Transverse colon (tissue), 4 donors: ENCODE data around the gene FAT4. TPM values are rescaled to one million over a fixed set of nuclear protein-coding genes. Genes with fewer than 3 reads are reported as not detected.

Experiments
- DNase-seq: peaks from one replicate; pipeline ENCODE4 v3.0.0-alpha.2; 2019
- H3K27ac ChIP-seq, 4 donors: fragments of 200-600 bp; sonication (generic); 2 replicates each; pipeline ENCODE4 v1.5.1; 2016 to 2018; ENCODE audit warnings: inconsistent platforms in 4 of 4
- H3K27me3 ChIP-seq: fragments of 200-600 bp; sonication (generic); 2 replicates; pipeline ENCODE4 v1.5.1; 2017; ENCODE audit warnings: inconsistent platforms
- H3K36me3 ChIP-seq, 4 donors: fragments of 200-600 bp; sonication (generic); 2 replicates each; pipeline ENCODE4 v1.5.1; 2017 to 2019; ENCODE audit warnings: inconsistent platforms in 4 of 4
- H3K4me1 ChIP-seq, 4 donors: fragments of 200-600 bp; sonication (generic); 2 replicates each; pipeline ENCODE4 v1.5.1; 2017 to 2020; ENCODE audit warnings: inconsistent platforms in 4 of 4
- H3K4me3 ChIP-seq, 4 donors: fragments of 200-600 bp; sonication (generic); 1 replicate in 1 of 4; 2 replicates in 3 of 4; pipeline versions ENCODE4 v1.5.1 to v1.6.1; 2017 to 2019; ENCODE audit warnings: inconsistent platforms in 4 of 4
- H3K9me3 ChIP-seq, 2 donors: fragments of 200-600 bp; sonication (generic); 2 replicates each; pipeline ENCODE4 v1.5.1; 2017 to 2019; ENCODE audit warnings: inconsistent platforms in 2 of 2
- CTCF ChIP-seq, 5 experiments: fragments of 200-600 bp in 3 of 5; fragments of 450-650 bp in 2 of 5; sonication (generic) in 3 of 5; IDR thresholded peaks; 1 replicate in 2 of 5; 2 replicates in 3 of 5; pipeline ENCODE4 v1.5.1; 2016 to 2017; ENCODE audit warnings: antibody characterized with exemption in 5 of 5, inconsistent platforms in 3 of 5, mild to moderate bottlenecking in 2 of 5, moderate library complexity in 1 of 5
- EP300 ChIP-seq: sonication (generic); formaldehyde crosslinking; IDR thresholded peaks from one replicate; pipeline ENCODE4 v1.6.1; 2017; ENCODE audit warnings: antibody characterized with exemption, low read depth
- POLR2A ChIP-seq: fragments of 450-650 bp; IDR thresholded peaks from one replicate; pipeline ENCODE4 v1.6.1; 2016; ENCODE audit warnings: antibody characterized with exemption, mild to moderate bottlenecking, moderate library complexity
- POLR2AphosphoS5 ChIP-seq, 3 donors: sonication (generic); formaldehyde crosslinking; IDR thresholded peaks; one replicate each; pipeline ENCODE4 v1.6.1; 2016; ENCODE audit warnings: antibody characterized with exemption in 3 of 3
- WGBS, 2 donors: methylation state at CpG; one replicate each; pipeline ENCODE4 v1.1.5; 2018; ENCODE audit warnings: low coverage in 1 of 2; 5-methylcytosine and 5-hydroxymethylcytosine counted together
- in situ Hi-C, 4 donors: fragments of 200-750 bp; cut with MboI; loops; one replicate each; pipeline versions ENCODE4 v1.15.0 to v1.15.1; 2017; ENCODE audit warnings: low sequenced_read_pairs in 3 of 4, low pct_ligation_motif_present in 1 of 4, low pct_unique_long_range_greater_than_20kb in 1 of 4
- intact Hi-C: fragments of 100-400 bp; cut with DNase I; formaldehyde crosslinking; loops from one replicate; pipeline ENCODE4 v1.15.1; 2023; ENCODE audit warnings: low total_unique reads
- total RNA-seq, 4 donors: library from RNA; depleted of rRNA; stranded (reverse); fragments of >200 nt; gene quantifications; one replicate each; pipeline ENCODE4 v1.1.0, GENCODE V29; 2016

FAT4 gene
- total RNA-seq, 4 donors from 2014 or later: 4.1 to 15.9 (median 9.3) TPM

GRCh38 chr4:125267630-125268029, 47.1 kb upstream of the FAT4 start:
- Histone ChIP-seq H3K27ac (no peak overlapping the region), H3K9me3 (no peaks in the 10 kb centered on the region), H3K27me3 (no peaks in the 10 kb centered on the region), H3K4me1 (no peaks in the 10 kb centered on the region), H3K4me3 (no peak overlapping the region), H3K36me3 (no peaks in the 10 kb centered on the region)
- WGBS, 2 donors: 39 to 46% methylated on average over 3 of the region's 3 CpGs
- in situ Hi-C loops (no loop called here), intact Hi-C loops (no loop called here)
- TF ChIP-seq EP300: no peak
- no peak for TF ChIP-seq POLR2AphosphoS5 (IDR thresholded peaks at IDR 0.05)
- TF ChIP-seq POLR2A: no peak
- no peak for TF ChIP-seq CTCF (IDR thresholded peaks at IDR 0.05)
- DNase-seq: no peak

GRCh38 chr4:125268068-125268755, 46.5 kb upstream of the FAT4 start:
- WGBS, 2 donors: 78 to 80% methylated on average over 5 of the region's 5 CpGs
- intact Hi-C loops (no loop called here), in situ Hi-C loops (no loop called here)
- Histone ChIP-seq H3K27me3 (no peaks in the 10 kb centered on the region), H3K9me3 (no peaks in the 10 kb centered on the region), H3K27ac (no peak overlapping the region), H3K36me3 (no peaks in the 10 kb centered on the region), H3K4me1 (no peaks in the 10 kb centered on the region), H3K4me3 (no peak overlapping the region)
- no peak for DNase-seq
- TF ChIP-seq EP300: no peak
- no peak for TF ChIP-seq POLR2AphosphoS5 (IDR thresholded peaks at IDR 0.05)

- TF ChIP-seq EP300: no peak
- no peak for TF ChIP-seq POLR2AphosphoS5 (IDR thresholded peaks at IDR 0.05)
- TF ChIP-seq POLR2A: no peak
- TF ChIP-seq CTCF (IDR thresholded peaks at IDR 0.05): no peak
- no peak overlapping the region for H3K4me3 ChIP-seq
- H3K36me3 ChIP-seq: no peaks in the 10 kb centered on the region
- in situ Hi-C loops (loop anchor here in 1 of 4 donors (25.0 kb wide), 1 partner anchor 940 kb away; no protein-coding TSS in a partner anchor), intact Hi-C loops (no loop called here)
- H3K27ac ChIP-seq: no peak overlapping the region
- no peaks in the 10 kb centered on the region for H3K4me1 ChIP-seq
- 63 to 73% methylated on average over 1 of the region's 1 CpG for WGBS, 2 donors
- DNase-seq: no peak
- no peaks in the 10 kb centered on the region for H3K27me3 ChIP-seq
- no peaks in the 10 kb centered on the region for H3K9me3 ChIP-seq
Measured at GRCh38 chr4:125276811-125277210, 37.9 kb upstream of the FAT4 start.

GRCh38 chr4:125277790-125278189, 37.0 kb upstream of the FAT4 start:
- H3K27me3 ChIP-seq: no peaks in the 10 kb centered on the region

More at GRCh38 chr4:125277790-125278189, 37.0 kb upstream of the FAT4 start:
- intact Hi-C loops: no loop called here
- no peaks in the 10 kb centered on the region for H3K4me1 ChIP-seq
- no peak overlapping the region for H3K4me3 ChIP-seq
- H3K9me3 ChIP-seq: no peaks in the 10 kb centered on the region
- no peaks in the 10 kb centered on the region for H3K36me3 ChIP-seq
- TF ChIP-seq CTCF (IDR thresholded peaks at IDR 0.05) (no peak), EP300 (no peak), POLR2A (no peak), POLR2AphosphoS5 (IDR thresholded peaks at IDR 0.05) (no peak)
- in situ Hi-C loops: loop anchor here in 1 of 4 donors (25.0 kb wide), 1 partner anchor 940 kb away; no protein-coding TSS in a partner anchor
- H3K27ac ChIP-seq: no peak overlapping the region
- DNase-seq: no peak
- 83 to 85% methylated on average over 2 to 3 of the region's 3 CpGs for WGBS, 2 donors
